ENCODE data around the gene ANKRD13A.

DNA sequence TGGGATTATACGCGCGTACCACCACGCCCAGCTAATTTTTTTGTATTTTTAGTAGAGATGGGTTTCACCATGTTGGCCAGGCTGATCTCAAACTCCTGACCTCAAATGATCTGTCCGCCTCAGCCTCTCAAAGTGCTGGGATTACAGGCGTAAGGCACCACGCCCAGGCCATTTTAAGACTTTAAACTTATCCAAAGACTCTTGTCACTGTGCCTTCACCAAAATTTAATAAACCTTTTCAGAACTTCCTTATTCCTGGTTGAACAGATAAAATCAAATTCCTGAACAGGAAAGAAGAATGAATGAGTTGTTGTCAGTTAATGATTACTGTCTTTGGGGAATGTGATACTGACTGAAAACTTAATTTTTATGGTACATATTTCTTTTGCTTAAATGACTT is 40.9 kb upstream of the ANKRD13A start:
- TF ChIP-seq GATA2 (IDR thresholded peaks at IDR 0.05; ENCODE audit: low read depth, low read length) (no peak), GATA3 (IDR thresholded peaks at IDR 0.05; ENCODE audit: low read depth, low read length) (no peak)

Data from SH-SY5Y (cell line).